GM12878 (cell line): ENCODE data around the gene DLG1.
A peak's percentile ranks its signal among the peaks of the same experiment; 100 is the strongest.

Source experiments
- CEBPB ChIP-seq, 2 experiments: fragments of 150-350 bp in 1 of 2; IDR thresholded peaks; 2 replicates each; pipeline ENCODE4 v1.6.1; 2012 to 2014; ENCODE audit warnings: low read depth in 2 of 2, low read length in 2 of 2, borderline replicate concordance in 1 of 2, inconsistent platforms in 1 of 2
- CTCF ChIP-seq, 3 experiments: IDR thresholded peaks in 2 of 3; conservative IDR thresholded peaks in 1 of 3; 2 replicates each; pipeline ENCODE4 v1.5.1; 2011; ENCODE audit warnings: low read depth in 3 of 3, low read length in 3 of 3, mild to moderate bottlenecking in 3 of 3, control low read depth in 2 of 3, moderate library complexity in 2 of 3, inconsistent platforms in 1 of 3, mixed read lengths in 1 of 3; ENCODE audit not compliant: control insufficient read depth in 2 of 3, insufficient read depth in 1 of 3; ENCODE audit errors: extremely low read depth in 1 of 3
- FOXM1 ChIP-seq: IDR thresholded peaks from 2 replicates; pipeline ENCODE4 v1.6.1; 2012; ENCODE audit warnings: low read depth, mild to moderate bottlenecking, inconsistent platforms, low read length, moderate library complexity
- HDAC6 ChIP-seq: fragments of 200-600 bp; sonication (generic); IDR thresholded peaks from one replicate; pipeline ENCODE4 v1.8.0; 2017; ENCODE audit warnings: antibody characterized with exemption; ENCODE audit not compliant: unreplicated experiment
- MAX ChIP-seq: IDR thresholded peaks from 2 replicates; pipeline ENCODE4 v1.6.1; 2012; ENCODE audit warnings: low read depth, low read length, improper control_type of control experiment
- POLR2A ChIP-seq: IDR thresholded peaks from 2 replicates; pipeline ENCODE4 v1.6.1; 2011; ENCODE audit warnings: low read depth, mild to moderate bottlenecking, low read length
- SMAD1 ChIP-seq: fragments of 450-650 bp; IDR thresholded peaks from 2 replicates; pipeline ENCODE4 v1.6.1; 2018; ENCODE audit warnings: mild to moderate bottlenecking, low read depth; ENCODE audit not compliant: partially characterized antibody
- SMAD5 ChIP-seq: IDR thresholded peaks from 2 replicates; pipeline ENCODE4 v1.6.1; 2016; ENCODE audit warnings: antibody characterized with exemption, low read depth
- ZNF384 ChIP-seq: IDR thresholded peaks from 2 replicates; pipeline ENCODE4 v1.6.1; 2012; ENCODE audit warnings: low read depth, mild to moderate bottlenecking, low read length, improper control_type of control experiment, borderline replicate concordance

GRCh38 chr3:197015790-197016736 lies 282.3 kb downstream of the DLG1 start:
- TF ChIP-seq CTCF (IDR thresholded peaks at IDR 0.05 in 2 of 3, conservative IDR thresholded peaks at IDR 0.05 in 1 of 3; ENCODE audit: control insufficient read depth in 2 of 3, extremely low read depth in 1 of 3, insufficient read depth in 1 of 3, low read depth in 3 of 3, low read length in 3 of 3): no peak
- peak; percentile 33; the same call in 1 of the 2 replicates for TF ChIP-seq POLR2A
- no peak for TF ChIP-seq CEBPB (IDR thresholded peaks at IDR 0.05; ENCODE audit: borderline replicate concordance in 1 of 2, low read depth in 2 of 2, low read length in 2 of 2)
- TF ChIP-seq ZNF384: no peak
- no peak for TF ChIP-seq FOXM1
- no peak for TF ChIP-seq SMAD1
- no peak for TF ChIP-seq SMAD5
- TF ChIP-seq HDAC6: no peak
- TF ChIP-seq MAX: no peak
